Mammary epithelial cell (primary cell): ENCODE data around the gene AKAP6.

Source experiments
- EZH2 ChIP-seq: IDR thresholded peaks from 2 replicates; pipeline ENCODE4 v1.6.1; 2012; ENCODE audit warnings: low read length, inconsistent platforms, borderline replicate concordance
- TF ChIP-seq, protein P1 (sequence below), 2 donors: IDR thresholded peaks in 1 of 2; conservative IDR thresholded peaks in 1 of 2; 2 replicates each; pipeline ENCODE4 v1.5.1; 2011 to 2012; ENCODE audit warnings: inconsistent platforms in 2 of 2, low read length in 2 of 2, mild to moderate bottlenecking in 2 of 2, control low read depth in 1 of 2, low read depth in 1 of 2; ENCODE audit not compliant: insufficient read depth in 1 of 2; ENCODE audit errors: extremely low read depth in 1 of 2

DNA sequence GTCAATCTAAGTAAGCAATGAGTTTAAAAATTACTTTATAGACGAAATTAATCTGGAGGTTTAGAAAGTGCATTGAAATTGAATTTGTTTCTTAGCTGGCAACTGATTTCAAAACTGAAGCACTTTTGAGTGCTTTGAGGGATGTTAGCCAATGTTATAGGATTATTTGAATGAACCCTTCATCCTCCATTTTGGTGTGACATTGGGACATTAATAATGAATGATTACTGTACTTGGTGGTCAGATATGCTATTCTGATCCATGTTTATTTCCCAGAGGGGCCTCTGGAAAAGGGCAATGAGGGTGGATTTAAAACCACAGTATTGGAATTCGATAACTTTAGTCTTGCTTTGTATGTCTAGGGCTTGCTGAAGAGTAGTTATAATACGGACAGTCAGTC is 183.2 kb downstream of the AKAP6 start:
- TF ChIP-seq, protein P1, sequence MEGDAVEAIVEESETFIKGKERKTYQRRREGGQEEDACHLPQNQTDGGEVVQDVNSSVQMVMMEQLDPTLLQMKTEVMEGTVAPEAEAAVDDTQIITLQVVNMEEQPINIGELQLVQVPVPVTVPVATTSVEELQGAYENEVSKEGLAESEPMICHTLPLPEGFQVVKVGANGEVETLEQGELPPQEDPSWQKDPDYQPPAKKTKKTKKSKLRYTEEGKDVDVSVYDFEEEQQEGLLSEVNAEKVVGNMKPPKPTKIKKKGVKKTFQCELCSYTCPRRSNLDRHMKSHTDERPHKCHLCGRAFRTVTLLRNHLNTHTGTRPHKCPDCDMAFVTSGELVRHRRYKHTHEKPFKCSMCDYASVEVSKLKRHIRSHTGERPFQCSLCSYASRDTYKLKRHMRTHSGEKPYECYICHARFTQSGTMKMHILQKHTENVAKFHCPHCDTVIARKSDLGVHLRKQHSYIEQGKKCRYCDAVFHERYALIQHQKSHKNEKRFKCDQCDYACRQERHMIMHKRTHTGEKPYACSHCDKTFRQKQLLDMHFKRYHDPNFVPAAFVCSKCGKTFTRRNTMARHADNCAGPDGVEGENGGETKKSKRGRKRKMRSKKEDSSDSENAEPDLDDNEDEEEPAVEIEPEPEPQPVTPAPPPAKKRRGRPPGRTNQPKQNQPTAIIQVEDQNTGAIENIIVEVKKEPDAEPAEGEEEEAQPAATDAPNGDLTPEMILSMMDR (conservative IDR thresholded peaks at IDR 0.05 in 1 of 2, IDR thresholded peaks at IDR 0.05 in 1 of 2; ENCODE audit: extremely low read depth in 1 of 2, insufficient read depth in 1 of 2, low read depth in 1 of 2, low read length in 2 of 2), result no peak
- no peak for TF ChIP-seq EZH2
